ENCODE results near the gene EYS. TPM values are rescaled to one million over a fixed set of nuclear protein-coding genes. Genes with fewer than 3 reads are reported as not detected.

EYS gene
- total RNA-seq, 2 experiments from 2014 or later: not detected

- no peaks in the 10 kb centered on the region for H3K36me3 Mint-ChIP-seq (ENCODE audit: low read depth)
- no peak overlapping the region for H3K4me3 Mint-ChIP-seq
- no peak overlapping the region for H3K27ac Mint-ChIP-seq
- POLR2A ChIA-PET: interaction anchor here (0.6 kb wide), 1 partner anchor 187 kb away, joined by 3 read pairs; no protein-coding TSS in a partner anchor
- no peaks in the 10 kb centered on the region for H3K4me1 Mint-ChIP-seq
- no peak for DNase-seq
- no peaks in the 10 kb centered on the region for H3K27me3 Mint-ChIP-seq
- intact Hi-C loops (cut with DNase I, micrococcal nuclease): no loop called here
- no peak for ATAC-seq
- CTCF ChIA-PET: no interaction called here
- H3K9me3 Mint-ChIP-seq (ENCODE audit: low read depth): peaks cover 11% of the 10 kb centered on the region
These were observed 856.9 kb downstream of the EYS start for GRCh38 chr6:64850121-64850520.

- Mint-ChIP-seq H3K27ac (no peak overlapping the region), H3K36me3 (ENCODE audit: low read depth) (no peaks in the 10 kb centered on the region), H3K4me3 (no peak overlapping the region), H3K27me3 (no peaks in the 10 kb centered on the region), H3K9me3 (ENCODE audit: low read depth) (peaks cover 13% of the 10 kb centered on the region), H3K4me1 (no peaks in the 10 kb centered on the region)
- CTCF ChIA-PET: no interaction called here
- ATAC-seq (no peak), DNase-seq (no peak)
- intact Hi-C loops (cut with DNase I, micrococcal nuclease): no loop called here
- POLR2A ChIA-PET: no interaction called here
These were observed 858.6 kb downstream of the EYS start for GRCh38 chr6:64848467-64848866.

- ChIA-PET POLR2A (no interaction called here), CTCF (no interaction called here)
- no peak for DNase-seq
These were observed 859.6 kb downstream of the EYS start for GRCh38 chr6:64847396-64847795.

GRCh38 chr6:64838726-64839125 is 868.3 kb downstream of the EYS start:
- Mint-ChIP-seq H3K27ac (no peak overlapping the region), H3K9me3 (ENCODE audit: low read depth) (peaks cover 8% of the 10 kb centered on the region), H3K36me3 (ENCODE audit: low read depth) (no peaks in the 10 kb centered on the region), H3K4me3 (no peak overlapping the region), H3K4me1 (no peaks in the 10 kb centered on the region), H3K27me3 (no peaks in the 10 kb centered on the region)
- intact Hi-C loops (cut with DNase I, micrococcal nuclease): no loop called here
- POLR2A ChIA-PET: no interaction called here
- CTCF ChIA-PET: no interaction called here
- ATAC-seq (no peak), DNase-seq (no peak)

More at GRCh38 chr6:64847396-64847795, 859.6 kb downstream of the EYS start:
- no peaks in the 10 kb centered on the region for H3K36me3 Mint-ChIP-seq (ENCODE audit: low read depth)
- H3K27me3 Mint-ChIP-seq: no peaks in the 10 kb centered on the region
- H3K9me3 Mint-ChIP-seq (ENCODE audit: low read depth): peaks cover 16% of the 10 kb centered on the region
- intact Hi-C loops (cut with DNase I, micrococcal nuclease): no loop called here
- no peak for ATAC-seq
- H3K27ac Mint-ChIP-seq: no peak overlapping the region
- no peaks in the 10 kb centered on the region for H3K4me1 Mint-ChIP-seq
- no peak overlapping the region for H3K4me3 Mint-ChIP-seq

GRCh38 chr6:64831680-64832079 is 875.3 kb downstream of the EYS start:
- Mint-ChIP-seq H3K27me3 (no peaks in the 10 kb centered on the region), H3K27ac (no peak overlapping the region), H3K9me3 (ENCODE audit: low read depth) (peaks cover 2% of the 10 kb centered on the region), H3K4me3 (no peak overlapping the region), H3K36me3 (ENCODE audit: low read depth) (no peaks in the 10 kb centered on the region), H3K4me1 (no peaks in the 10 kb centered on the region)
- CTCF ChIA-PET: no interaction called here
- intact Hi-C loops (cut with DNase I, micrococcal nuclease): no loop called here
- POLR2A ChIA-PET: no interaction called here
- ATAC-seq: no peak
- DNase-seq: no peak

- Mint-ChIP-seq H3K4me1 (no peaks in the 10 kb centered on the region), H3K9me3 (ENCODE audit: low read depth) (no peaks in the 10 kb centered on the region), H3K4me3 (no peak overlapping the region)
These were observed 889.5 kb downstream of the EYS start for GRCh38 chr6:64817525-64817924.

GRCh38 chr6:64815718-64816117 is 891.3 kb downstream of the EYS start:
- intact Hi-C loops (cut with DNase I, micrococcal nuclease): no loop called here
- ChIA-PET POLR2A (no interaction called here), CTCF (no interaction called here)
- H3K4me3 Mint-ChIP-seq: no peak overlapping the region
- no peaks in the 10 kb centered on the region for H3K27me3 Mint-ChIP-seq
- no peak for DNase-seq
- peaks cover 2% of the 10 kb centered on the region for H3K9me3 Mint-ChIP-seq (ENCODE audit: low read depth)
- no peaks in the 10 kb centered on the region for H3K36me3 Mint-ChIP-seq (ENCODE audit: low read depth)
- no peak for ATAC-seq
- no peaks in the 10 kb centered on the region for H3K4me1 Mint-ChIP-seq
- no peak overlapping the region for H3K27ac Mint-ChIP-seq

More at GRCh38 chr6:64817525-64817924, 889.5 kb downstream of the EYS start:
- ATAC-seq (no peak), DNase-seq (no peak)
- Mint-ChIP-seq H3K27me3 (no peaks in the 10 kb centered on the region), H3K36me3 (ENCODE audit: low read depth) (no peaks in the 10 kb centered on the region), H3K27ac (no peak overlapping the region)
- ChIA-PET POLR2A (no interaction called here), CTCF (no interaction called here)
- intact Hi-C loops (cut with DNase I, micrococcal nuclease): no loop called here

GRCh38 chr6:64812138-64812537 is 894.9 kb downstream of the EYS start:
- Mint-ChIP-seq H3K9me3 (ENCODE audit: low read depth) (peaks cover 3% of the 10 kb centered on the region), H3K4me1 (no peaks in the 10 kb centered on the region), H3K4me3 (no peak overlapping the region), H3K36me3 (ENCODE audit: low read depth) (no peaks in the 10 kb centered on the region), H3K27me3 (no peaks in the 10 kb centered on the region), H3K27ac (no peak overlapping the region)
- intact Hi-C loops (cut with DNase I, micrococcal nuclease): no loop called here
- ATAC-seq (no peak), DNase-seq (no peak)
- CTCF ChIA-PET: no interaction called here
- POLR2A ChIA-PET: no interaction called here

- ChIA-PET CTCF (interaction anchor here (0.7 kb wide), 1 partner anchor 251 kb away, joined by 5 read pairs; no protein-coding TSS in a partner anchor), POLR2A (no interaction called here)
- Mint-ChIP-seq H3K9me3 (ENCODE audit: low read depth) (peaks cover 3% of the 10 kb centered on the region), H3K36me3 (ENCODE audit: low read depth) (no peaks in the 10 kb centered on the region), H3K27me3 (no peaks in the 10 kb centered on the region), H3K27ac (no peak overlapping the region), H3K4me3 (no peak overlapping the region), H3K4me1 (no peaks in the 10 kb centered on the region)
- intact Hi-C loops (cut with DNase I, micrococcal nuclease): no loop called here
- ATAC-seq (no peak), DNase-seq (no peak)
These were observed 895.9 kb downstream of the EYS start for GRCh38 chr6:64811119-64811518.

GRCh38 chr6:64807785-64808184 is 899.2 kb downstream of the EYS start:
- Mint-ChIP-seq H3K4me1 (no peaks in the 10 kb centered on the region), H3K27me3 (no peaks in the 10 kb centered on the region), H3K27ac (no peak overlapping the region), H3K4me3 (no peak overlapping the region), H3K9me3 (ENCODE audit: low read depth) (peaks cover 3% of the 10 kb centered on the region), H3K36me3 (ENCODE audit: low read depth) (no peaks in the 10 kb centered on the region)
- ATAC-seq (no peak), DNase-seq (no peak)
- POLR2A ChIA-PET: no interaction called here
- intact Hi-C loops (cut with DNase I, micrococcal nuclease): no loop called here
- CTCF ChIA-PET: no interaction called here

GRCh38 chr6:64803470-64804166 is 903.4 kb downstream of the EYS start:
- POLR2A ChIA-PET: no interaction called here
- H3K4me1 Mint-ChIP-seq: no peaks in the 10 kb centered on the region
- H3K36me3 Mint-ChIP-seq (ENCODE audit: low read depth): no peaks in the 10 kb centered on the region
- no peak overlapping the region for H3K27ac Mint-ChIP-seq
- no peak overlapping the region for H3K4me3 Mint-ChIP-seq
- DNase-seq: no peak
- intact Hi-C loops (cut with DNase I, micrococcal nuclease): no loop called here
- ATAC-seq: no peak
- CTCF ChIA-PET: no interaction called here
- H3K9me3 Mint-ChIP-seq (ENCODE audit: low read depth): no peaks in the 10 kb centered on the region
- H3K27me3 Mint-ChIP-seq: no peaks in the 10 kb centered on the region

GRCh38 chr6:64792534-64792933 is 914.5 kb downstream of the EYS start:
- DNase-seq (no peak), ATAC-seq (no peak)
- POLR2A ChIA-PET: no interaction called here
- intact Hi-C loops (cut with DNase I, micrococcal nuclease): no loop called here
- no peak overlapping the region for H3K4me3 Mint-ChIP-seq
- no peaks in the 10 kb centered on the region for H3K27me3 Mint-ChIP-seq
- no peaks in the 10 kb centered on the region for H3K4me1 Mint-ChIP-seq
- H3K36me3 Mint-ChIP-seq (ENCODE audit: low read depth): no peaks in the 10 kb centered on the region
- H3K27ac Mint-ChIP-seq: no peak overlapping the region
- CTCF ChIA-PET: interaction anchor here (0.6 kb wide), 1 partner anchor 527 kb away, joined by 3 read pairs; no protein-coding TSS in a partner anchor
- no peaks in the 10 kb centered on the region for H3K9me3 Mint-ChIP-seq (ENCODE audit: low read depth)

GRCh38 chr6:64789476-64789875 is 917.5 kb downstream of the EYS start:
- no peaks in the 10 kb centered on the region for H3K27me3 Mint-ChIP-seq
- CTCF ChIA-PET: no interaction called here

More at GRCh38 chr6:64789476-64789875, 917.5 kb downstream of the EYS start:
- ATAC-seq (no peak), DNase-seq (no peak)
- intact Hi-C loops (cut with DNase I, micrococcal nuclease): no loop called here
- Mint-ChIP-seq H3K4me1 (no peaks in the 10 kb centered on the region), H3K4me3 (no peak overlapping the region), H3K36me3 (ENCODE audit: low read depth) (no peaks in the 10 kb centered on the region), H3K27ac (no peak overlapping the region), H3K9me3 (ENCODE audit: low read depth) (peaks cover 3% of the 10 kb centered on the region)
- POLR2A ChIA-PET: no interaction called here
